ENCODE results near the gene TMEM123.
"Not testable (repeated sequence)": the region's sequence is repeated elsewhere in the genome, so short reads cannot be mapped to it uniquely, and the experiment has no call there.

TMEM123 gene

DNA sequence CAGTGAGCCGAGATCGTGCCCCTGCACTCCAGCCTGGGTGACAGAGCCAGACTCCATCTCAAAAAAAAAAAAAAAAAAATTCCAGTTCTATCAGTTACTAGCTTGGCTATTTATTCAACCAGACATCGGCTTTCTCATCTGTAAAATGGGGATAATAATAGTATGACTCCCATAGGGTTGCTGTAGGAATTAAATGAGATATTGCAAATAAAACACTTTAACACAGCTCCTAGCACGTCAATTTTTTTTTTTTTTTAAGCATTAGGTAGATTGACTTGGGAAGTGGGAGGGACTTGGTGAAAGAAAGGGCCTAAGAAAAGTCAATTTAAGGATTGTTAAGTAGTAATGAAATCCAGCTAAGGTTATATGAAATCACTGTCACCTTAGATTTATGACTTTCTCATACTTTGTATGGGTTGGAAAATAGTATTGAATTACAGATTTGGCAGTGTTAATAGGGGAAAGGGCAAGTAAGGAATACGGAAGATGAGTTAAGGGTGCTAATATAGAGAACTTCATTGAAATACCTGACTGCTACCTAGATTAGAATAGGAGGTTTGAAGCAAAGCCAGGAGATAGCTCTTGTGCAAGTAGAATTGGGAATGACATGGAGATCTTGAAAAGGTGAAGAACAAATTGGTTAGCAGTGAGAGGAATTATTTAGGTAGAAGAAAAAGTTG is 76.7 kb downstream of the TMEM123 start:
- DNase-seq (ENCODE audit: low read depth, low spot score): no peak
- H3K27ac ChIP-seq: no peak overlapping the region

GRCh38 chr11:102374633-102375424 is 77.7 kb downstream of the TMEM123 start:
- DNase-seq (ENCODE audit: low read depth, low spot score); H3K27ac ChIP-seq: not testable (repeated sequence)

- no peak overlapping the region for H3K27ac ChIP-seq
- no peak for DNase-seq (ENCODE audit: low read depth, low spot score)
These were observed 84.1 kb downstream of the TMEM123 start for GRCh38 chr11:102368472-102368871.

- H3K27ac ChIP-seq: no peak overlapping the region
- DNase-seq (ENCODE audit: low read depth, low spot score): no peak
These were observed 85.2 kb downstream of the TMEM123 start for GRCh38 chr11:102367364-102367763.

DNA sequence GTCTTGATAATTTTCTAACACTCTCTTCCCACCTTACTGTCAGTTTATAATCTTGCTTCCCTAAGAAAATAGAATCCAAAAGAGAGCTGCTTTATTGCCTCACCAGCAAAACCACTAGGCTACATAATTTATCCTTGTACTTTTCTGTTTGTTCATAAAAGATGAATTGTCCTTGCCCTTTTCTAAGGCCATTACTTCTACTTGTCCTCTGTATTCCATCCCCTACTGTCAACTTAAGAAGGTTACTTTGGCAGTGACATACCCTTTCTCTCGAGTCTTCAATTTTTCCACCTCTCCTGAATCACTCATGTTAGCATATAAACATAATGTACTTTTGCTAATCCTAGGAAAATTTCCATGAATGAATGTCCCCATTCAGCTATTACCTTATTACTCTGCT is 87.6 kb downstream of the TMEM123 start:
- H3K27ac ChIP-seq: no peak overlapping the region
- DNase-seq (ENCODE audit: low read depth, low spot score): no peak

DNA sequence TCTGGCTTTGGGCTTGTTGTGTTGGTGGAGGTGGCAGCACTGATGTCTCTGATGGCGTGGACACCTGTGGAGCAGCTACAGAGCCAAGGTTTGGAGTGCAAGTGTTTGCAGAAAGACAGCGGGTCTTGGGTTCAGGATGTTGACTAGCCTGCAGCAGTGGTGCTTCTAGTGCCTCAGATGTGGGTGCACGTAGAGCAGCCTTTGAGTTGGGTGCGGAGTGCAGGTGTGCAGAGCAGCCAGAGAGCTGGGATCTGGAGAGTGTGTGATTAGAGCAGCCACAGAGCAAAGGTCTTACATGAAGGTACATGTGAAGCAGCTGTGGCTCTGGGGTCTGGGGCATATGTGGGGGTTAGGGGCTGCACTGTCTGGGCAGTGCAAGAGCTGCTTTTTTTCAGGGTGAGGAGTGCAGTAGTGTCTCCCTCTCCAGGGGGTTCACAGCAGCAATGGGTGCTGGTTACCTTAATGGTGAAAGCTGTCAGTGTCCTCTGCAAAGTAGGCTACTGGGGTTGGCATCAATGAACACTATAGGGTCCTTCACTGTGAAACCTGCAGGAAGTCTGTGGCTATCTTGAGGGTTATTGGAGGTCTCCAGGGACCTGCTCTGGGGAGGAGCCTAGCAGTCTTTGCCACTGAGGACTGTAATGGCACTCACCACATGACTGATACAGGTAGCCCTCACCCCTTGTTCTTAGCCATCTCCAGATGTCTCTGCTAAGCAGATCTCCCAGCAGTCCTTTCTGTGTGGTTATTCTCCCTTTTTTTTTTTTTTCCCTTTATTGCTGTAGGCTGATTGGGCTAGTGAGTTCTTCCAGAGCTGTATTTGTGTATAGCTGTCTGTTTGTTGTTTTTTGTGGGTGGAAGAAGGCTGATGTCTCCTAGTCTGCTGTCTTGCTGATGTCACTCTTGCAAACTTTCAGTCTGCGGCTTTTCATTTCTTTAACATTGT is 91.2 kb downstream of the TMEM123 start:
- no peak overlapping the region for H3K27ac ChIP-seq
- DNase-seq (ENCODE audit: low read depth, low spot score): no peak

- DNase-seq (ENCODE audit: low read depth, low spot score): no peak
- no peak overlapping the region for H3K27ac ChIP-seq
These were observed 91.9 kb downstream of the TMEM123 start for GRCh38 chr11:102360681-102361080.

DNA sequence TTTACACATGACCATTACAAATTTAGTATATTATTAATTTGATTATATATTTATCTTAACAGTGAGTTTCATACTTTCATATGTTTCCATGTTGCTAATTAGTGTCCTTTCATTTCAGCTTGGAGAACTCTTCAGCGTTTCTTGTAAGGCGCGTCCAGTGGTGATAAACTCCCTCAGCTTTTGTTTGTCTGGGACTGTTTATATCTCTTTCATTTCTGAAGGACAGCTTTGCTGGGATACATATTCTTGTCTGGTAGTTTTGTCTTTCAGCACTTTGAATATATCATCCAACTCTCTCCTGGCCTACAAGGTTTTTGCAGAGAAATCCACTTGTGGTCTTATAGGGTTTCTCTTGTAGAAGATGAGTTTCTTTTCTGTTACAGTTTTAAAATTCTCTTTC is 93.2 kb downstream of the TMEM123 start:
- no peak for DNase-seq (ENCODE audit: low read depth, low spot score)
- H3K27ac ChIP-seq: no peak overlapping the region

GRCh38 chr11:102357116-102357515 is 95.4 kb downstream of the TMEM123 start:
- H3K27ac ChIP-seq: no peak overlapping the region
- no peak for DNase-seq (ENCODE audit: low read depth, low spot score)

- peak overlapping the region; percentile 92 for H3K27ac ChIP-seq
- DNase-seq (ENCODE audit: low read depth, low spot score): no peak
These were observed 104.8 kb downstream of the TMEM123 start for GRCh38 chr11:102347462-102348370.

- peak; percentile 31 for DNase-seq (ENCODE audit: low read depth, low spot score)
- H3K27ac ChIP-seq: peak within 1 kb of the TSS; percentile 92
These were observed 105.7 kb downstream of the TMEM123 start, which contains the start of gene BIRC2 for GRCh38 chr11:102346748-102347461. BIRC2 (plus strand) TSS chr11:102347214; CDS start chr11:102349855, 2,641 bp downstream.

- peak overlapping the region; percentile 92 for H3K27ac ChIP-seq
- no peak for DNase-seq (ENCODE audit: low read depth, low spot score)
These were observed 106.2 kb downstream of the TMEM123 start for GRCh38 chr11:102346456-102346747.

Data from epithelial cell of prostate (primary cell).